SU-DHL-6 (cell line): ENCODE measurements around the gene TMEM235.
"Not testable (repeated sequence)": the region's sequence is repeated elsewhere in the genome, so short reads cannot be mapped to it uniquely, and the experiment has no call there.

Experiments
- H2AFZ ChIP-seq: fragments of 200-600 bp; sonication (generic); 2 replicates; pipeline ENCODE4 v1.6.1; 2014; ENCODE audit warnings: low read depth, mild to moderate bottlenecking, moderate library complexity, mixed read lengths, antibody characterized with exemption, low read length; ENCODE audit not compliant: severe bottlenecking
- H3F3A ChIP-seq: fragments of 200-600 bp; shearing (Covaris generic); 2 replicates; pipeline ENCODE4 v1.6.0; 2016; ENCODE audit warnings: antibody characterized with exemption, mild to moderate bottlenecking; ENCODE audit not compliant: insufficient read depth
- H3K27ac ChIP-seq: fragments of 200-600 bp; sonication (generic); 2 replicates; pipeline ENCODE4 v1.5.1; 2016; ENCODE audit warnings: low read depth, mild to moderate bottlenecking, low read length, moderate library complexity, mixed read lengths
- H3K27me3 ChIP-seq: fragments of 200-600 bp; sonication (generic), shearing (Covaris generic); 2 replicates; pipeline ENCODE4 v1.6.0; 2014; ENCODE audit warnings: mild to moderate bottlenecking, low read length
- H3K36me3 ChIP-seq: fragments of 200-600 bp; sonication (generic); 2 replicates; pipeline ENCODE4 v1.6.1; 2014; ENCODE audit warnings: mild to moderate bottlenecking, low read length, mixed read lengths
- H3K4me2 ChIP-seq: fragments of 300-600, 200-600 bp; shearing (Covaris generic), sonication (generic); 2 replicates; pipeline ENCODE4 v1.6.0; 2014; ENCODE audit warnings: low read length, low read depth, mild to moderate bottlenecking; ENCODE audit not compliant: poor library complexity, severe bottlenecking
- H3K4me3 ChIP-seq: fragments of 200-600 bp; sonication (generic); 2 replicates; pipeline ENCODE4 v1.5.1; 2014; ENCODE audit warnings: antibody characterized with exemption, low read length, mild to moderate bottlenecking, mixed read lengths; ENCODE audit not compliant: insufficient read depth, poor library complexity, severe bottlenecking
- H3K79me2 ChIP-seq: fragments of 200-600 bp; sonication (generic); 2 replicates; pipeline ENCODE4 v1.6.1; 2014; ENCODE audit warnings: mild to moderate bottlenecking, low read length, moderate library complexity; ENCODE audit not compliant: insufficient read depth
- H3K9ac ChIP-seq: fragments of 200-600 bp; sonication (generic); 2 replicates; pipeline ENCODE4 v1.7.0; 2014; ENCODE audit warnings: mild to moderate bottlenecking, low read length
- H3K9me2 ChIP-seq: fragments of 200-600 bp; sonication (generic); replicated peaks from 2 replicates; pipeline ENCODE4 v1.6.1; 2014; ENCODE audit warnings: low read length; ENCODE audit not compliant: insufficient read depth
- H3K9me3 ChIP-seq: fragments of 200-600 bp; sonication (generic); 2 replicates; pipeline ENCODE4 v1.6.1; 2014; ENCODE audit warnings: low read length, mixed read lengths; ENCODE audit not compliant: insufficient read depth
- H4K20me1 ChIP-seq: fragments of 200-600 bp; sonication (generic); 2 replicates; pipeline ENCODE4 v1.6.1; 2014; ENCODE audit warnings: low read depth, mild to moderate bottlenecking, antibody characterized with exemption, low read length, moderate library complexity, mixed read lengths
- CTCF ChIP-seq: fragments of 200-600 bp; sonication (generic); IDR thresholded peaks from one replicate; pipeline ENCODE4 v1.5.1; 2017; ENCODE audit warnings: antibody characterized with exemption, mild to moderate bottlenecking, low read length, moderate library complexity; ENCODE audit not compliant: insufficient read depth, poor library complexity, severe bottlenecking
- EZH2phosphoT487 ChIP-seq: fragments of 200-600 bp; sonication (generic), shearing (Covaris generic); conservative IDR thresholded peaks from 2 replicates; pipeline ENCODE4 v1.6.1; 2018; ENCODE audit warnings: mild to moderate bottlenecking, antibody characterized with exemption, low read length, moderate library complexity, mixed read lengths

The TMEM235 gene

GRCh38 chr17:78252111-78252634 is 20.7 kb downstream of the TMEM235 start:
- peak overlapping the region; percentile 52 for H3K4me2 ChIP-seq

GRCh38 chr17:78252701-78253635 is 21.5 kb downstream of the TMEM235 start:
- TF ChIP-seq CTCF (no peak), EZH2phosphoT487 (no peak)
- Histone ChIP-seq H3F3A (peaks cover 30% of the 10 kb centered on the region), H2AFZ (no peak overlapping the region), H3K9me3 (no peaks in the 10 kb centered on the region), H3K79me2 (no peaks in the 10 kb centered on the region), H3K36me3 (no peaks in the 10 kb centered on the region), H3K27me3 (no peaks in the 10 kb centered on the region), H3K27ac (peak overlapping the region; percentile 74), H4K20me1 (no peaks in the 10 kb centered on the region), H3K9me2 (no peaks in the 10 kb centered on the region), H3K4me3 (no peak overlapping the region), H3K4me2 (peak overlapping the region; percentile 13), H3K9ac (no peak overlapping the region; the same call in 1 of the 2 replicates)

More at GRCh38 chr17:78252111-78252634, 20.7 kb downstream of the TMEM235 start:
- TF ChIP-seq CTCF (no peak), EZH2phosphoT487 (no peak)
- peak overlapping the region; percentile 88 for H3K27ac ChIP-seq
- no peak overlapping the region for H2AFZ ChIP-seq
- no peaks in the 10 kb centered on the region for H3K9me3 ChIP-seq
- H3F3A ChIP-seq, result peaks cover 28% of the 10 kb centered on the region
- no peaks in the 10 kb centered on the region for H3K27me3 ChIP-seq
- H4K20me1 ChIP-seq, result no peaks in the 10 kb centered on the region
- no peaks in the 10 kb centered on the region for H3K79me2 ChIP-seq
- no peak overlapping the region for H3K4me3 ChIP-seq
- H3K9me2 ChIP-seq, result no peaks in the 10 kb centered on the region
- H3K9ac ChIP-seq, result peak overlapping the region; percentile 44; the same call in 1 of the 2 replicates
- no peaks in the 10 kb centered on the region for H3K36me3 ChIP-seq

- Histone ChIP-seq H3K9ac (0 out of 2 replicates have a peak overlapping the region, but pooled peaks have one; percentile 61), H3F3A (peaks cover 30% of the 10 kb centered on the region), H3K4me2 (peak overlapping the region; percentile 30)
- not testable (repeated sequence) for H3K4me3 ChIP-seq, H3K79me2 ChIP-seq, H3K27ac ChIP-seq, H2AFZ ChIP-seq, H3K9me2 ChIP-seq, H3K36me3 ChIP-seq, H3K27me3 ChIP-seq, H4K20me1 ChIP-seq, H3K9me3 ChIP-seq
Measured at GRCh38 chr17:78253636-78253945, 22.2 kb downstream of the TMEM235 start.
